GM23248 (cell line): ENCODE measurements around the gene BTAF1.

Source experiments
- EZH2 ChIP-seq: fragments of 200-600 bp; sonication (generic); IDR thresholded peaks from 2 replicates; pipeline ENCODE4 v1.6.1; 2018; ENCODE audit warnings: antibody characterized with exemption, mild to moderate bottlenecking; ENCODE audit not compliant: insufficient read depth, poor library complexity, severe bottlenecking
- EZH2phosphoT487 ChIP-seq: fragments of 200-600 bp; sonication (generic); IDR thresholded peaks from 2 replicates; pipeline ENCODE4 v1.6.1; 2018; ENCODE audit warnings: antibody characterized with exemption, moderate library complexity, mild to moderate bottlenecking, low read depth; ENCODE audit not compliant: insufficient read depth

DNA sequence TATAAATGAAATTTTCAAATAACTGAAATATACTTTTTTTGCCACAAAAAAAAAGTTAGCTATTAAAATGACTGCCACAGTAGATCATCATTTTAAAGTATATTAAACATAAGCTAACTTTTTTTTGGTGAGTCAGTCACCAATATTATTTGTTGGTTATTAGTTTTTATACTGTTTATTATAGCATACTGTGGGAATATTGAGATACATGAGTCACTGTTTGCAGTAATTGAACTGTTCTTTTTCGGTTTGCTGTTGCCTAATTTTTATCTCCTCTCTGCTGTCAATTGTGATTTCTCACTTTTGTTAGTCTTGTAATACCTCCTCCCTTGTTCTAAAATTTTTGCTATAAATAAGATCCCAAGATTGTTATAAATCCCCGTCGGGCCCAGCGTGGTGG is 45.7 kb downstream of the BTAF1 start:
- TF ChIP-seq EZH2 (no peak), EZH2phosphoT487 (no peak)
